Keratinocyte (primary cell): ENCODE results near the gene ARID1B. TPM values are rescaled to one million over a fixed set of nuclear protein-coding genes. Genes with fewer than 3 reads are reported as not detected.

Source experiments
- DNase-seq: peaks from one replicate; pipeline ENCODE4 v3.0.0-alpha.2; 2011; ENCODE audit warnings: low read depth, missing footprints, low spot score
- FAIRE-seq: peaks from 2 replicates; lab custom pipeline; 2011; peaks lifted over from hg19 to GRCh38; lab: Jason Lieb, UNC
- H2AFZ ChIP-seq: 2 replicates; pipeline ENCODE4 v1.6.0; 2012; ENCODE audit warnings: low read length, control low read depth, inconsistent platforms; ENCODE audit not compliant: control insufficient read depth
- H3K27ac ChIP-seq: 2 replicates; pipeline ENCODE4 v1.5.1; 2011; ENCODE audit warnings: low read length; ENCODE audit not compliant: control insufficient read depth, insufficient read depth
- H3K27me3 ChIP-seq: 3 replicates; pipeline ENCODE4 v1.6.0; 2011; ENCODE audit warnings: low read length; ENCODE audit not compliant: control insufficient read depth, insufficient read depth; ENCODE audit errors: extremely low read depth
- H3K36me3 ChIP-seq, 2 experiments: 2 replicates in 1 of 2; 3 replicates in 1 of 2; pipeline ENCODE4 v1.5.1; 2011; ENCODE audit warnings: low read length in 2 of 2, mild to moderate bottlenecking in 1 of 2; ENCODE audit not compliant: control insufficient read depth in 2 of 2, insufficient read depth in 2 of 2; ENCODE audit errors: extremely low read depth in 1 of 2
- H3K4me1 ChIP-seq: 3 replicates; pipeline ENCODE4 v1.5.1; 2011; ENCODE audit warnings: low read length; ENCODE audit not compliant: control insufficient read depth, insufficient read depth; ENCODE audit errors: extremely low read depth
- H3K4me2 ChIP-seq: 3 replicates; pipeline ENCODE4 v1.6.0; 2011; ENCODE audit warnings: low read depth, low read length; ENCODE audit not compliant: control insufficient read depth, insufficient read depth; ENCODE audit errors: extremely low read depth
- H3K4me3 ChIP-seq, 3 experiments: fragments of 200-600 bp in 1 of 3; sonication (generic) in 1 of 3; 2 replicates in 2 of 3; 3 replicates in 1 of 3; pipeline ENCODE4 v1.5.1; 2011 to 2016; ENCODE audit warnings: low read length in 3 of 3, mild to moderate bottlenecking in 3 of 3, control low read depth in 2 of 3, inconsistent platforms in 1 of 3, low read depth in 1 of 3, mixed read lengths in 1 of 3, mixed run types in 1 of 3, moderate library complexity in 1 of 3; ENCODE audit not compliant: control insufficient read depth in 2 of 3, insufficient read depth in 2 of 3; ENCODE audit errors: extremely low read depth in 1 of 3
- H3K79me2 ChIP-seq: 2 replicates; pipeline ENCODE4 v1.6.0; 2012; ENCODE audit warnings: low read length; ENCODE audit not compliant: control insufficient read depth, insufficient read depth
- H3K9ac ChIP-seq: 3 replicates; pipeline ENCODE4 v1.6.0; 2011; ENCODE audit warnings: low read length; ENCODE audit not compliant: control insufficient read depth, insufficient read depth; ENCODE audit errors: extremely low read depth
- H3K9me1 ChIP-seq: 3 replicates; pipeline ENCODE4 v1.6.0; 2011; ENCODE audit warnings: low read length; ENCODE audit not compliant: control insufficient read depth, insufficient read depth; ENCODE audit errors: extremely low read depth
- H3K9me3 ChIP-seq: 2 replicates; pipeline ENCODE4 v1.5.1; 2012; ENCODE audit warnings: low read depth, low read length; ENCODE audit not compliant: control insufficient read depth
- H4K20me1 ChIP-seq: 3 replicates; pipeline ENCODE4 v1.6.0; 2011; ENCODE audit warnings: low read length; ENCODE audit not compliant: control insufficient read depth, insufficient read depth; ENCODE audit errors: extremely low read depth
- CTCF ChIP-seq, 3 experiments: IDR thresholded peaks in 1 of 3; conservative IDR thresholded peaks in 1 of 3; optimal IDR thresholded peaks in 1 of 3; 2 replicates in 2 of 3; 3 replicates in 1 of 3; pipeline versions ENCODE3 to v1.5.1; 2011; ENCODE audit warnings: low read length in 3 of 3, mild to moderate bottlenecking in 3 of 3, moderate library complexity in 2 of 3, control low read depth in 1 of 3, inconsistent platforms in 1 of 3; ENCODE audit not compliant: insufficient read depth in 2 of 3; ENCODE audit errors: extremely low read depth in 1 of 3
- EZH2 ChIP-seq: IDR thresholded peaks from one replicate; pipeline ENCODE4 v1.6.1; 2012; ENCODE audit warnings: inconsistent platforms, mild to moderate bottlenecking, low read length, moderate library complexity
- dilution Hi-C: fragments of 300-500 bp; cut with MboI; formaldehyde crosslinking; loops from one replicate; pipeline ENCODE4 v1.7.0; 2020; ENCODE audit warnings: low sequenced_read_pairs; ENCODE audit not compliant: extremely low pct_ligation_motif_present
- polyA plus RNA-seq, 5 experiments: library from polyadenylated mRNA; depleted of rRNA in 3 of 5; stranded (reverse) in 3 of 5; stranded (forward) in 1 of 5; unstranded in 1 of 5; fragments of >200 nt; gene quantifications; 1 replicate in 1 of 5; 2 replicates in 3 of 5; 3 replicates in 1 of 5; pipeline versions ENCODE4 v1.2.1 to v1.2.3, GENCODE V29; 2011 to 2012; ENCODE audit warnings: missing spikeins in 2 of 5, low read depth in 1 of 5, low replicate concordance in 1 of 5

ARID1B gene
- polyA plus RNA-seq, 1 donor (not counting 4 experiments of a cell fraction or from before 2014, with no cell fraction given) = 14.9 TPM

GRCh38 chr6:157229132-157229618 is 452.0 kb downstream of the ARID1B start:
- no peaks in the 10 kb centered on the region for H3K36me3 ChIP-seq
- H3K79me2 ChIP-seq = no peaks in the 10 kb centered on the region
- no peak overlapping the region for H2AFZ ChIP-seq
- no peak for FAIRE-seq
- no peak overlapping the region for H3K4me3 ChIP-seq
- H4K20me1 ChIP-seq = no peaks in the 10 kb centered on the region
- dilution Hi-C loops = no loop called here
- no peaks in the 10 kb centered on the region for H3K9me1 ChIP-seq
- TF ChIP-seq CTCF (optimal IDR thresholded peaks at IDR 0.05 in 1 of 3, IDR thresholded peaks at IDR 0.05 in 1 of 3, conservative IDR thresholded peaks at IDR 0.05 in 1 of 3; ENCODE audit: extremely low read depth in 1 of 3, insufficient read depth in 2 of 3, low read length in 3 of 3) (no peak), EZH2 (no peak)
- peaks cover 3% of the 10 kb centered on the region for H3K27me3 ChIP-seq
- H3K4me1 ChIP-seq = no peaks in the 10 kb centered on the region
- H3K27ac ChIP-seq = no peak overlapping the region
- H3K4me2 ChIP-seq = no peak overlapping the region
- no peak for DNase-seq
- H3K9me3 ChIP-seq = no peaks in the 10 kb centered on the region
- no peak overlapping the region for H3K9ac ChIP-seq

GRCh38 chr6:157229713-157230112 is 452.5 kb downstream of the ARID1B start:
- Histone ChIP-seq H3K79me2 (no peaks in the 10 kb centered on the region), H3K9ac (no peak overlapping the region), H4K20me1 (no peaks in the 10 kb centered on the region), H3K36me3 (no peaks in the 10 kb centered on the region), H3K9me1 (no peaks in the 10 kb centered on the region), H3K4me2 (no peak overlapping the region), H3K27me3 (peaks cover 7% of the 10 kb centered on the region), H2AFZ (no peak overlapping the region), H3K27ac (no peak overlapping the region), H3K9me3 (no peaks in the 10 kb centered on the region), H3K4me1 (no peaks in the 10 kb centered on the region), H3K4me3 (no peak overlapping the region)
- dilution Hi-C loops = no loop called here
- TF ChIP-seq CTCF (optimal IDR thresholded peaks at IDR 0.05 in 1 of 3, IDR thresholded peaks at IDR 0.05 in 1 of 3, conservative IDR thresholded peaks at IDR 0.05 in 1 of 3; ENCODE audit: extremely low read depth in 1 of 3, insufficient read depth in 2 of 3, low read length in 3 of 3) = no peak
- no peak for TF ChIP-seq EZH2
- DNase-seq = no peak
- FAIRE-seq = no peak
